ENCODE data around the gene DNAJC5G.
"Not testable (repeated sequence)": the region's sequence is repeated elsewhere in the genome, so short reads cannot be mapped to it uniquely, and the experiment has no call there.

The DNAJC5G gene

DNA sequence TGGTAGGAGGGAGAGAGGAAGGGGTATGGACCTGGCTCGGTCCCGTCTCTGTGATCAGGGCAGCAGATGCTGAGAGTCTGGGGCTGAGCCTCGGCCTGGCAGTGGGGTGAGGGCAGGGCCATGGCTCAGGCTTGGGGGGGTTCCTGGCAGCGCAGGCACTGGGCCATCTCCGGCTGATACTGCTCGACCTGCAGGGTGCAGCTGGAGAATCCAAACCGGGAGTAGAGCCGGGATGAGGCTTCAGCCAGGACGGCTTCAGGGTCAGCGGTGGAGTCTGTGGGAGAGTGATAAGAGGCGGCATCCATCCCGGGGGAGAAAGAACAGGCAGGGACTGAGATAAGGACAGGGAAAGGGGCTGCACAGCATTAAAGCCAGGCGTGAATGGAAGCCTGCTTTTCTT, 20.0 kb upstream of the DNAJC5G start:
- DNase-seq: no peak

GRCh38 chr2:27255660-27256059, 19.6 kb upstream of the DNAJC5G start:
- DNase-seq: no peak

GRCh38 chr2:27256855-27257454, 18.3 kb upstream of the DNAJC5G start:
- DNase-seq: no peak

DNA sequence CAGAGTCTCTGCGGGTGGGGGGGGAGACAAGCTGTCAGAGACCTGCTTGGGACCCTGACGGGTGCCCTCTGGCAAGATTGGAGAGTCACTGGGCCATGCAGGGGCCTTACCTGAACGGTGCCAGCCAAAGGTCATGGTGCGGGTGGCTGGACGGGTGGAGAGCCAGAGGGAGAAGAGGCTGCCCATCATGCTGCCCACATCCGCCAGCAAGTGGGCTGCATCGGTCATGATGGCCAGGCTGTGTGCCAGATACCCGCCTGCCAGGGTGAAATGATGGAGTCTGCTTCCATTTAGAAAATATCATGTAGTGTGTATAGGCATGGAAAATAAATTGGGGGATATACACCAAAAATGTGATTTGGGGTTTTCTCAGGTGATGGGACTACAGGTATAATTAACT, 17.2 kb upstream of the DNAJC5G start:
- no peak for DNase-seq

GRCh38 chr2:27261241-27261925, 13.8 kb upstream of the DNAJC5G start:
- no peak for DNase-seq

DNA sequence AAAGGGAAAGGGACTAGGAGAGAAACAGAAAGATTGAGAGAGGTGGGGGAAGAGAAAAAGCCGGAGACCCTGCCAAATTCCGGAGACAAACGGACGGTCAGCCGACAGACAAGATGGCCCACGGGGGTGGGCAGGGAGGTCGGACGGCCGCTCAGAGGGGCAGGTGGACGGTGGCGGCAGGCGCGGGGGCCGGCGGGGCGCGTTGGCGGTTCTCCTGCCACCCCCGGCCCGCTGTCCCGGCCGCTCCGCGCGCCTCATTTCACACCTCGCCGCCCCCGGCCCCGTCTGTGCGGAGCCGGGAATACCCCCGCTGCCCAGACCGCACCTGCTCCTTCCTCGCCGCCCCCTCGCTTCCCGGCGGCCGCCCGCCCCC, 13.3 kb upstream of the DNAJC5G start:
- DNase-seq: no peak

DNA sequence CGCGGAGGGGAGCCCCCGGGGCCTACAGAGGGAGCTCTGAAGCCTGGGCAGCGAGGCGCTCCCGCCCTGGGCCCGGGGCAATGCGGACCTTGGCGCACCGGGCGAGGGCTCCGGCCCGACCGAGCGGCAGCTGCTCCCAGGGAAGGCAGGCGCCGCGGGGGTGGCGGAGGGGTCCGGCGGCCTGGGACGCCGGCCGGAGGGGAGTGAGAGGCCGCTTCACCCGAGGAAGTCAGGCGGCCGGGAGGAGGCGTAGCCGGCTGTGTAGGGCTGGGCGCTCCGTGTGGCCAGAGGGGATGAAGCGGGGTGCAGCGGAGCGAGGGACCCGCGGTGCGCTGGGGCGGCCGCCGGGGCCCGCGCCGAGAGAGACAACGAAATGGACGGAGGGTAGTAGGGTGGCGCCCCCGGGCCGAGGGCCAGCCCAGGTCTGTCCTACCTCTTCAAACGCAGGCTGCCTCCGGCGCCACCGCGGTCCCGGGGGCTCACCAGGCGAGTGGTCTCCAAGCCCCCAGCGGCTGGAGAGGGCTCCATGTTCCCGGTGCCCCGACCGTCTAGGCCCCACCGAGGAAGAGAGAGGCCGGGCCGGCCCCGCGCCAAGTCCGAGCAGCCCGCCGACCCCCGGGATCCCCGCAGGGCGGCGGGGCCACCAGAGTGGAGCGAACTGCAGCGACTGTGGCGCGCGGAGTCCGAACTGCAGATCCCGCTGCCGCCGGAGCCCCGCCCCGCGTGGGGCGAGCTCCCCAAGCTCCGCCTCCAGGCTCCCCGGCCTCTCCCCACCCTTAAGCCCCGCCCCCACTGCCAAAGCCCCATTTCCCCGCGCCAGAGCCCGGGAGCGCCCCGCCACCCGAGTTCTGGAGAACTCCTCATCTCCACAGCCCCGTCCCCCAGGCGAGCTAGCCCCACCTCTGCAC, 12.6 kb upstream of the DNAJC5G start, which contains the start of gene SLC30A3:
TSS of gene SLC30A3 (minus strand) at position 669 of the 908 bp plus-strand sequence. CDS start at position 528, 141 bp downstream.
- no peak for DNase-seq

DNA sequence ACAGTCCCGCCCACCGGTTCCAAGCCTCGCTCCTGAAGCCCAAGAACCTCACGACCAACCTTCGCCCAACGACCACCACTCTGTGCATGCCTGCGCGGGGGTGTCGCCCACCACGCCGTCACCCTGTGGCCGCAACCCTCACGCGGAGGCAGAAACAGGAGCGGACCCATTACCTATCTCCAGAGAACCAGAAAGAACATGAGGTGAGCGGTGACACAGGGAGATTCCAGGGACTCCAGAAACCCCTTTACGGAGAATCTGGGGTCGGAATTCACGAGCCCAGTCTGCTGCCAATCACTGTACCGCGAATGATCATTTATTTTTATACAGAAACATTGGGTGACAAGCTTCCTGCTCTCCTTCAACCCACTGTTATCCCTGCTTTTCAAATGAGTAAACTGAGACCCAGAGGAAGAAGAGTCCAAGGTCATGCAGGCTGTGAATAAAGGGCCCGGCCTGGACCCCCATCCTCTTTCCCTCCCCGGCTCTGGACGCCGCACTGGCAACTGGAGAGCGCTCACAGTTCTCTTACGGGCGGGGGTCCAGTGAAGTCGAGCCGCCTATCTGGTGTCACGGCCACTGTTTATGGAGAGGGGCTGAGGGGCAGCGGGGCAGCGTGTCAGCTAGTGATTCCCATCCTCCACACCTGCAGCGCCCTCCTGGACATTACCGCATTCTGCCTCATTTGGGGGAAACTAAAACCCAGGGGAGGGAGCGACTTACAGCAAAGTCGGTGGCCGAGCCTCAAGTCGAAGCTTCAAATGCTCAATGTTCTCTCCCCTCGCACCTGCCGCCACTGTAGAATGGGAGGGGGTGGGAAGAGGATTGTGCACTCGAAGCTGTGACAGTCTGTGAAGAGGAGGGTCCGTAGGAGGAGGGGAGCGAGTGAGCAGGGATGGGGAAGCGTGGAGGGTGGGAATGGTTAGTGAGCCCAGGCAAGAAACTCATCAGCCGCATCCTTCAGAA, 11.7 kb upstream of the DNAJC5G start:
- no peak for DNase-seq

GRCh38 chr2:27264253-27264752, 10.9 kb upstream of the DNAJC5G start:
- DNase-seq: no peak

DNA sequence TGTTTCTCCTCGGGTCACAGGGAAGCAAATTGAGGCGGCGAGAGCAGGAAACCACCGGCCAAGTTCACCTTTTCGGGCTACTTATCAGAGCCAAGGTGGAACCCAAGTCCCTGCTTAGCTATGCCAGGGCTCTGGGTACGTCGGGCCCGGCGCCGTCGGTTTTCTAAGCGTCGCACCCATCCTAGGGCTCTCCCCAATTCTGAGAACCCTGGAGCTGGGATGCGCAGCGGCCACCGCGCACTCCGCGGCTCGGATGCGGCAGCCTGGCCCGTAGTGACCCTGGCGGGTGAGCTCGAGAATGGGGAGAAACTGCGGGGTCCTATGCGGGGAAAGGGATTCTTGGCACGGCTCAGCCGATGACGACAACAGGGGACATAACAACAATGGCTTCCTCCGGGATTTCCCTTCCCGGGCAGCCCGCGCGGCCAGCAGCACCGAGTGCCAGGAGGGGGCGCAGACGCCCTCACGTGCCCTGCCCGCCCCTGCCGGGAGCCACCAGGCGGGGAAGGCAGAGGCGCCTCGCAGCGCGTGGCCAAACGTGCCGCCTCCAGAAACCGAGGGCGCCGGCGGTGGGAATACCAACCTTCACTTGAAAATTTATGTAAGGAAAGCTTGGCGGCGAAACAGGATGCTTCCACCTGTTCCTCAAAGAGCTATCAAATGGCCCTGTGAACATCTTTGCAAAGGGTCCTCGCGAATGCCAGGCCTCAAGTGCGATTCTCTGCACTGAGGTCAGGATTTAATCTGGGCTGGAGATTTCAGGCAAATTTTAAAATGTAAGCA, 10.3 kb upstream of the DNAJC5G start:
- peak; percentile 61 for DNase-seq

DNA sequence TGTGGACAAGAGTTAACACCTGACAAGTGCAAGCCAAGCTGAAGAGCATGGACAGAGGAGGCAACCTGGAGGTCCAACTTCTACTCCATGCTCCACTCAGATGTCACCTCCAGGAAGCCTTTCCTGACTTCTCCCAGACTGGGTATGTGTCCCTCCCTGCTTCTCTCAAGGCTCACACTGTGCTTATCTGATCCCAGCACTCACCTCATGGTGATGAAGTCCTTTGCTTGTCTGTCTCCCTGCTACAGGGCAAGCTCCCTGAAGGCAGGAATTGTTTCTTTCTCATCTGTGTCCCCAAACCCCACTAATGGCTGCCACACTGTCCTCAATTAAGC, 9.7 kb upstream of the DNAJC5G start:
- no peak for DNase-seq

GRCh38 chr2:27268296-27268695, 6.9 kb upstream of the DNAJC5G start:
- DNase-seq: not testable (repeated sequence)

DNA sequence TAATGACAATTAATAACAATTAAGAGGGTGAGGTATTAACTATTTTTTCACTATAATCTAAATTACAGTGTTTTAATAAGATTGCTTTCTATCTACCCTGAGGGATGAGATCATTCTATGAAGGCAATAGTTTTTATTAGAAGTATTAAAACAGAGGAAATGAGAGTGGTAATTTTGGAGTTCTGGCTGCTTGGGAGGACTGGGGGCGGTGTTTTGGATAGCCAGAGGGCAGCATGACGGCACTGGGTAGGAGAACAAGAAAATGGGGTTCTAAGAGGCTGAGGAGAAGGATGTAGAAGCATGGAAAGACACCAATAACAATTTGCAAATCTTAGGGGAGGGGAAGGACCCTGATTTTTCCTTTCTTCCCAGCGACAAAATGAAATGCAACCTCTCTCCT, 5.1 kb upstream of the DNAJC5G start:
- no peak for DNase-seq

- no peak for DNase-seq
Measured at GRCh38 chr2:27270670-27271069, 4.6 kb upstream of the DNAJC5G start.

- no peak for DNase-seq
Measured at GRCh38 chr2:27271631-27272340, 3.4 kb upstream of the DNAJC5G start.

DNA sequence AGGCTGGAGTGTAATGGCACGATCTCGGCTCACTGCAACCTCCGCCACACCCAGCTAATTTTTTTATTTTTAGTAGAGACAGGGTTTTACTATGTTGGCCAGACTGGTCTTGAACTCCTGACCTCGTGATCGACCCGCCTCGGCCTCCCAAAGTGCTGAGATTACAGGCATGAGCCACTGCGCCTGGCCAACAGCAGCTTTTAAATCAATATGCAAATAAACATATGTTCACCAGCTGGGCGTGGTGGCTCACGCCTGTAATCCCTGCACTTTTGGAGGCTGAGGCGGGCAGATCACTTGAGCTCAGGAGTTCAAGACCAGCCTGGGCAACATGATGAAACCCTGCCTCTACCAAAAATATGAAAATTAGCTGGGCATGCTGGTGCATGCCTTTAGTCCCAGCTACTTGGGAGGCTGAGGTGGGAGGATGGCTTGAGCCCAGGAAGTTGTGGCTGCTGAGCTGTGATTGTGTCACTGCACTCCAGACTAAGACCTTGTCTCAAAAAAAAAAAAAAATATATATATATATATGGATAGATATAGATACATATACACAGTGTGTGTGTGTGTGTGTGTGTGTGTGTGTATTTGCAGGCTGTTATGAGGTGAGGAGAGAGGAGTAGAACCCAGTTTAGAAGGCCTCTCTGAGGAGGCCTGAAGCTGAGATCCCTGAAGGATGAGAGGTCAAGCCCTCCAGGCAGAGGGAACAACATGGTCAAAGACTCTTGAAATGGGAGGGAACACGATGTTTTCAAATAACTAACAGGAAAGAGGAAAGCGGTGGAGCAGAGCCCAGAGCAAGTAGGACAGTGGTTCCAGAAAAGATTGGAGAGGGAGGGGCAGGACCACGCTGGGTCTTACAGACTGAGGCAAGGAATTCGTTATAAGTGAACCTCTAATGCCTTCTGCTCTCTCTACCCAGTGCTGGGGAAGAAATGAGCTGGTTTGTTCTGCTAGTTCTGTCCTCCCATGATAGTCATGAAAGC, 2.4 kb upstream of the DNAJC5G start:
- DNase-seq: not testable (repeated sequence)

DNA sequence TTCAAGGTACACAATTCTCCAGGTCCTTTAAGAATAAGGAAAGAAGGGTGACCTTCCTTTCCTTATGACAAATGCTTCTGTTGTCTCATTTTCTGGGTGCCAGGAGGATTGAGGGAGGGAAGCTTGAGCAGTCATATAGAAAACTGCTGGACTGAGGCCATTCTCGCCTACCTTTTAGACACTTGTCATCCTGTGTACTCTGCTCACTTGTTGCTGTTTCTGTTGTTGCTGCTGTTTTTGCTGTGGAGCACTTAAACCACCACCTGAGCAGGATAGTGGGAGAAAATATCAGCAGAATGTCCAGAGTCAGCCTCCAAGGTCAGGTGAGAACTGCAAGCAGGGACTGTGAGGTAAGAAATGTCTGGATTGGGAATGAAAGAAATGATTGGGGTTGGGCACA, 2.8 kb downstream of the DNAJC5G start:
- no peak for DNase-seq

DNA sequence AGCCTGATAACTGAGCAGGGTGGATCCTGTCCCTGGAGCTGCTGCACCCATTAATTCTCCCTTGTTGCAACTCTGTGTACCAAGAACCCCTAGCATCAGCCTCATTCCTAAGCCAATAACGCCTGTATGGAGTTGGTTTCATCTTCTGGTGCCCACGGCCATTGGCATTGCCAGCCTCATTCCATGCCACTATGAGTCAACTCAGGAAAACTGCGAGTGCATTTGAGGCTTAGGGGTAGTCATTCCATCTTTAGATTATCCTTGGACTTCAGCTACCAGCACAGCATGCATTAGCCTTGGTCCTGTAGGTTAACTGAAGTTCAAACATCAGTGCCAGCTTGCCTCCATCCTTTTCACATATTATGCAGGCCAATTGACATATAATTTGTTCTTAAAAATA, 5.6 kb downstream of the DNAJC5G start:
- no peak for DNase-seq

DNA sequence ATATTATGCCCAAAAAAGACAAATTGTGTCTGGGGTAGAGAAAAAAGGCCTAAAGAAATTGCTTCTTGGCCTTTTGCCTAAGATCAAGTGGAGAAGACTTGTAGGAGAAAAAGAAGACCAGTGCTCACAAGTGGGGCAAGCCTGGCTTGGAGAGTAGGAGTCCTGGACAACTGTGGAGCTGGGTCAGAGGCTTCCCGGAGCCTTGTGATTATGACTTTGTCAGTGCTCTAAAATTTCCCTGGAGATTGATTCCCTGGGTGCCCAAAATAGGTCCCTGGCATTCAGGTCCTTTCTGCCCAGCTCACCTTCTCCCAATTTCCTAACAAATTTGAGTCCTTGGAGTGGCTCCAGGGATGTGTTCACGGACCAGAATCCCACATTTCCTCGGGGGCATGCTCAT, 6.2 kb downstream of the DNAJC5G start:
- no peak for DNase-seq
